Right cardiac atrium (tissue), 5 donors: ENCODE measurements around the gene TMEM150C. TPM values are rescaled to one million over a fixed set of nuclear protein-coding genes. Genes with fewer than 3 reads are reported as not detected.
"Not testable (repeated sequence)": the region's sequence is repeated elsewhere in the genome, so short reads cannot be mapped to it uniquely, and the experiment has no call there.

ENCODE experiments used
- ATAC-seq, 2 donors: fragments of 200-7000 bp; cut with Tn5 transposase; one replicate each; pipeline versions ENCODE4 v1.8.0 to v1.9.1; 2020; ENCODE audit warnings: moderate library complexity in 2 of 2, mild to moderate bottlenecking in 1 of 2
- DNase-seq, 3 donors: peaks; one replicate each; pipeline ENCODE4 v3.0.0-alpha.2; 2020
- H3K27ac ChIP-seq: one replicate; pipeline ENCODE4 v1.5.1; 2013; ENCODE audit warnings: mild to moderate bottlenecking, low read length, control low read depth, moderate library complexity
- H3K27me3 ChIP-seq: one replicate; pipeline ENCODE4 v1.6.1; 2013; ENCODE audit not compliant: control insufficient read depth, insufficient read depth
- H3K4me1 ChIP-seq: one replicate; pipeline ENCODE4 v1.6.1; 2013; ENCODE audit warnings: low read length; ENCODE audit not compliant: control insufficient read depth, insufficient read depth
- H3K4me3 ChIP-seq: one replicate; pipeline ENCODE4 v1.5.1; 2013; ENCODE audit warnings: low read length, control low read depth
- H3K9me3 ChIP-seq: one replicate; pipeline ENCODE4 v1.6.1; 2013; ENCODE audit warnings: low read length; ENCODE audit not compliant: control insufficient read depth
- WGBS: extraction: QIAGEN DNeasy Blood & Tissue Kit; methylation state at CpG from one replicate; pipeline ENCODE4 v1.1.7; 2013; 5-methylcytosine and 5-hydroxymethylcytosine counted together
- intact Hi-C, 4 donors: fragments of 100-400 bp; cut with DNase I; formaldehyde crosslinking; loops; one replicate each; pipeline versions ENCODE4 v1.11.0 to v1.14.0; 2022 to 2023
- polyA plus RNA-seq: library from polyadenylated mRNA; stranded (reverse); fragments of 200-250 nt; gene quantifications from one replicate; pipeline ENCODE4 v1.2.3, GENCODE V29; 2013
- total RNA-seq, 4 donors: library from RNA; stranded (reverse); fragmentation: NEBNext Ultra II Directional; extraction: Animal tissue kit (Norgen Biotek cat#: 25700); gene quantifications; one replicate each; pipeline ENCODE4 v1.2.1, GENCODE V29; 2021
- donor health status: healthy with polysubstance abuse.
- donor health status: DM: no; HTN: yes; CAD: no.
- donor health status: DM: no; HTN: no; CAD: no.
- donor health status: DM: no; HTN: yes; CAD: no; lungs with severe emphysema.
- donor health status: DM: yes; HTN: yes; CAD: no.

The TMEM150C gene
- total and polyA plus RNA-seq, 5 donors: 11.3 to 18.6 (median 15.6) TPM

DNA sequence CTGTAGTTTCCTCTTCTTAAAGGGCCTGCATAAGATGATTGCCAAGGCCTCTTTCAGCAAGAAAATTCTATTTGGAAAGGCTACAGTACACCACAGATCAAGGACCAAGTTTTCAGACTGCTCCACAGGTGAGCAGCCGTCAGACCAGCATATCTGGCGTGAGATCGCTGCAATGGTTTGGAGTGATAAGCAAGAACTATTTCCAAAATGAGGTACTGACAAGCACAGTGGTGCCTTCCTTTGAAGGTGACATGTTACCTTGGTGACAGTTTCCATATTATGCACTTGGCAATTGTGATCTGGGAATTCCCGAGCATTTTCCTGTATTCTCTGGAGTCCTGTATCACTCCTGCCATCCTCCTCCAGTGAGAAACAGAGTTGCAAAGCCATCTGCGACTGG, 7.3 kb upstream of the TMEM150C start:
- 81% methylated on average over 5 of the region's 5 CpGs for WGBS
- no peak overlapping the region for H3K27ac ChIP-seq
- H3K4me3 ChIP-seq: no peak overlapping the region
- DNase-seq: no peak
- no peaks in the 10 kb centered on the region for H3K27me3 ChIP-seq
- ATAC-seq: no peak
- intact Hi-C loops: no loop called here
- H3K9me3 ChIP-seq: no peaks in the 10 kb centered on the region
- no peaks in the 10 kb centered on the region for H3K4me1 ChIP-seq

- no peak overlapping the region for H3K27ac ChIP-seq
- H3K27me3 ChIP-seq: no peaks in the 10 kb centered on the region
- DNase-seq (no peak), ATAC-seq (no peak)
- 96% methylated on average over 7 of the region's 7 CpGs for WGBS
- H3K4me3 ChIP-seq: no peak overlapping the region
- peaks cover 1% of the 10 kb centered on the region for H3K4me1 ChIP-seq
- no peaks in the 10 kb centered on the region for H3K9me3 ChIP-seq
- intact Hi-C loops: no loop called here
These were observed 5.7 kb upstream of the TMEM150C start for GRCh38 chr4:82567444-82567843.

DNA sequence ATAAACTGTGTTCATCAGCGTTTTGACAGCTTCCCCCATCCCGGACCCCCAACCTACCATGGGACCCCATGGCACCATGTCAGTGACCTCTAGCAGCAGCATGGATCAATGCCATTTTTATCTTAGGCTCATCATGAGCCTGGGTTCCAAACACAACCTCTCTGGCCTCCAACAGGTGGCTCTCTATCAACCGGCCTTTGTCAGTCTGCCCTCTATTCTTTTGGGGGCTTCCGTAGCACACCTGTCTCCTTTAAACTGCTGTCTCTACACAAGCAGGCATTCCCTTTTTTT, 721 bp upstream of the TMEM150C start:
- intact Hi-C loops: no loop called here

DNA sequence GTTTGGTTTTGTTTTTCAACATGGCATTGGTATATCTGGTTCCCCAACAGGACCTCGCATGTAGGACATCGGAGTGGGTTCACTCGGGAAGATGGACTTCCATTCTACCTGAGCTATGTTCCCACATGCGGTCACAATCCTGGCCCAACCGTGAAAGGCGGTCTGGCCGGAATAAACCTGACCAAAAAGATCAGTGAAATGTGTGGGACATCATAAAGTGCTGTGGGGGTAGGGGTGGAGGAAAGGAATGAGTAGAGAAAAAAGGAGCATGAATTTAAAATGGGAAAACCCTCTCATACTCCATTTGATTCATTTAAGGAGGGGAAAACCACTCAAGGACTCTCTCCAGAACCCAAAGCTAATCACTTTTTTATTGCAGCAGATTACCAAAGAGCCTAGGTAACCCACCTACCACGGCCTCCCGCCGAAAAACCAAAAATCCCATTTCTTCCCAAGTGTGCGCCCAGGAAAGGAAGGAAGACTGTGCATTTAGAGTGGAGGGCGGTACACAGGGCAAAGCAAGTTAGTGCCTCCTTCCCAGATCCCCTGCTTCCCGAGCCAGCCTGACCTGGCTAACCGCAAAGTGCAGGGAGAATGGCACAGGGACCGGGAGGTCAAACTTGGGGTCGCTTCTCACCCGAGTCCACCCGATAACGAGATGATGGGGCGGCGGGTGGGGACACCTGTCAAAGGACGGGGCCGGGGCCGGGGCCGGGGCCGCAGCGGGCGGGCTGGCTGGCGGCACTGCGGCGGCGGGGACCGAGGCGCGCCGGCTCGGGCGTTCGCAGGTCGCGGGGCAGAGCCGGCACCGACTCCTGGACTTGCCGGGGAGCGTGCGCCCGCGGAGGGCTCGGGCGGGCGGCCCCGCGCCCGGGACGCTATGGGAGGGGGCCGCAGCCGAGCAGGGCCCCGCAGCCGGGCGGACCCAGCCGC, 669 bp downstream of the TMEM150C start:
- no peak overlapping the region for H3K27ac ChIP-seq
- no peaks in the 10 kb centered on the region for H3K27me3 ChIP-seq
- no peaks in the 10 kb centered on the region for H3K9me3 ChIP-seq
- DNase-seq: peak in 1 of 3 donors; percentile 61
- WGBS: 13% methylated on average over 61 of the region's 61 CpGs
- peaks cover 6% of the 10 kb centered on the region for H3K4me1 ChIP-seq
- H3K4me3 ChIP-seq: peak overlapping the region; percentile 88
- intact Hi-C loops: no loop called here
- ATAC-seq: peak in 1 of 2 donors; percentile 10

More for the DNA sequence above, 721 bp upstream of the TMEM150C start:
- DNase-seq: no peak
- ATAC-seq: no peak
- Histone ChIP-seq H3K4me1 (peaks cover 6% of the 10 kb centered on the region), H3K9me3 (no peaks in the 10 kb centered on the region), H3K4me3 (peak overlapping the region; percentile 88), H3K27ac (peak overlapping the region; percentile 10), H3K27me3 (no peaks in the 10 kb centered on the region)
- WGBS: 72% methylated on average over 4 of the region's 4 CpGs

GRCh38 chr4:82559735-82560120, 2.1 kb downstream of the TMEM150C start:
- peaks cover 6% of the 10 kb centered on the region for H3K4me1 ChIP-seq
- ATAC-seq (no peak), DNase-seq (no peak)
- WGBS: 84% methylated on average over 4 of the region's 4 CpGs
- no peak overlapping the region for H3K27ac ChIP-seq
- no peak overlapping the region for H3K4me3 ChIP-seq
- H3K9me3 ChIP-seq: no peaks in the 10 kb centered on the region
- intact Hi-C loops: no loop called here
- no peaks in the 10 kb centered on the region for H3K27me3 ChIP-seq

DNA sequence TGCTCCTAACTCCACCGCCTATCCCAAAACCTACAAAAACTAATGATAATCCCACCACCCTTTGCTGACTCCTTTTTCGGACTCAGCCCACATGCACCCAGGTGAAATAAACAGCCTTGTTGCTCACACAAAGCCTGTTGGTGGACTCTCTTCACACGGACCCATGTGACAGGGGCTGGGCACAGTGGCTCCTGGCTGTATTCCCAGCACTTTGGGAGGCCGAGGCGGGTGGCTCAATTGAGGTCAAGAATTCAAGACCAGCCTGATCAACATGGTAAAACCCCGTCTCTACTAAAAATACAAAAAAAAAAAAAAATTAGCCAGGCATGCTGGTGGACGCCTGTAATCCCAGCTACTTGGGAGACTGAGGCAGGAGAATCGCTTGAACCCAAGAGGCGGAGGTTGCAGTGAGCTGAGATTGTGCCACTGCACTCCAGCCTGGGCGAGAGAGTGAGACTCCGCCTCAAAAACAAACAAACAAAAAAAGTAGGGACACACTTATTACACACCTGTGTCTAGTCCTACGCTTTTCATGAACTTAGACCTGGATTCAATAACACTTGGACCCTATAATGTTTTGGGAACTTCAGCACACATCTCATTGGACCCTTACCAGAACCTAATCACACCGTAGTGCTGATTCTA, 2.6 kb downstream of the TMEM150C start:
- 86% methylated on average over 13 of the region's 13 CpGs for WGBS
- intact Hi-C loops: not testable (repeated sequence)

GRCh38 chr4:82555276-82555675, 6.5 kb downstream of the TMEM150C start:
- Histone ChIP-seq H3K27ac (no peak overlapping the region), H3K27me3 (no peaks in the 10 kb centered on the region), H3K9me3 (no peaks in the 10 kb centered on the region), H3K4me3 (no peak overlapping the region), H3K4me1 (no peaks in the 10 kb centered on the region)
- intact Hi-C loops: no loop called here
- 81% methylated on average over 3 of the region's 3 CpGs for WGBS
- ATAC-seq (no peak), DNase-seq (no peak)

More for the DNA sequence above, 2.6 kb downstream of the TMEM150C start:
- H3K9me3 ChIP-seq, H3K27me3 ChIP-seq, H3K27ac ChIP-seq, H3K4me1 ChIP-seq, H3K4me3 ChIP-seq, ATAC-seq: not testable (repeated sequence)
- peak in 1 of 3 donors; percentile 42 for DNase-seq

DNA sequence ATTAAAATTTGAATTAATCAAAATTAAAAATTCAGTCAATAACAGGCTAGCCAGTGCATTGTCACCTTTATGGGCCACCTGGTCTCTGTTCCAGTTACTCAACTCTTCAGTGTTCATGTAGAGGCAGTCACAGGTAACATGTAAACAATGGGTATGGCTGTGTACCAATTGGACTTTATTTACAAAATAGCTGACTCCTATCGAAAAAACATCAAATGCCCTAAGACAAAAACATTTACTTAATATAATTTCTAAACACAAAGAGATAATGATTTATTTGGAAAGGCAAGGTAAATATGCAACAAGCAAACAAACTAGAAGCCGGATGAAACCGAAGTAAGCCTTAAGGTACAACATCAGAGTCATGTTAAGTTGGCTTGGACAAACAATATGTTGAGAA, 8.8 kb downstream of the TMEM150C start:
- H3K4me3 ChIP-seq: no peak overlapping the region
- DNase-seq: no peak
- 97% methylated on average over 3 of the region's 3 CpGs for WGBS
- peaks cover 2% of the 10 kb centered on the region for H3K4me1 ChIP-seq
- ATAC-seq: no peak
- no peaks in the 10 kb centered on the region for H3K9me3 ChIP-seq
- no peak overlapping the region for H3K27ac ChIP-seq
- intact Hi-C loops: no loop called here
- H3K27me3 ChIP-seq: no peaks in the 10 kb centered on the region

- 84% methylated on average over 2 of the region's 2 CpGs for WGBS
- H3K4me1 ChIP-seq: peaks cover 2% of the 10 kb centered on the region
- DNase-seq (no peak), ATAC-seq (no peak)
- no peak overlapping the region for H3K4me3 ChIP-seq
- intact Hi-C loops: no loop called here
- no peak overlapping the region for H3K27ac ChIP-seq
- H3K27me3 ChIP-seq: no peaks in the 10 kb centered on the region
- no peaks in the 10 kb centered on the region for H3K9me3 ChIP-seq
These were observed 10.1 kb downstream of the TMEM150C start for GRCh38 chr4:82551734-82552133.

DNA sequence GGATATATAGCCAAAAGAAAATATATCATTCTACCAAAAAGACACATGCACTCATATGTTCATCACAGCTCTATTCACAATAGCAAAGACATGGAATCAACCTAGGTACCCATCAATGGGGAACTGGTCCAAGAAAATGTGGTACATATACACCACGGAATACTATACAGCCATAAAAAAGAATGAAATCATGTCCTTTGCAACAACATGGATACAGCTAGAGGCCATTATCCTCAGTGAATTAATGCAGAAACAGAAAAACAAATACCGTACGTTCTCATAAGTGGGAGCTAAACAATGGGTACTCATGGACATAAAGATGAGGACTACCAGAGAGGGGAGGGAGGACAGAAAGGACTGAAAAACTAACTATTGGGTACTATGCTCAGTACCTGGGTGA, 13.9 kb downstream of the TMEM150C start:
- intact Hi-C loops, H3K4me3 ChIP-seq, H3K27ac ChIP-seq, ATAC-seq, H3K4me1 ChIP-seq, H3K27me3 ChIP-seq, DNase-seq, H3K9me3 ChIP-seq: not testable (repeated sequence)
- 97% methylated on average over 3 of the region's 3 CpGs for WGBS

GRCh38 chr4:82543131-82543530, 18.7 kb downstream of the TMEM150C start:
- no peaks in the 10 kb centered on the region for H3K27me3 ChIP-seq
- no peaks in the 10 kb centered on the region for H3K4me1 ChIP-seq
- no peak overlapping the region for H3K4me3 ChIP-seq
- intact Hi-C loops: no loop called here
- WGBS: 100% methylated on average over 1 of the region's 1 CpG
- no peak overlapping the region for H3K27ac ChIP-seq
- H3K9me3 ChIP-seq: no peaks in the 10 kb centered on the region
- DNase-seq (no peak), ATAC-seq (no peak)
